HepG2 (cell line): ENCODE results near the gene ABCA4. TPM values are rescaled to one million over a fixed set of nuclear protein-coding genes. Genes with fewer than 3 reads are reported as not detected.

Experiments used
- ATAC-seq: fragments of 200-7000 bp; cut with Tn5 transposase; 3 replicates; pipeline ENCODE4 v1.9.1; 2020; ENCODE audit warnings: mild to moderate bottlenecking, moderate library complexity
- BruUV-seq: library from RNA; stranded (reverse); fragments of 400-500 nt; replicated peaks from 2 replicates; lab custom pipeline; 2021; lab: Mats Ljungman, UMichigan
- CTCF ChIA-PET: fragments of 300-600 bp; formaldehyde crosslinking; extraction: SDS; loops from one replicate; lab custom pipeline; 2021; ENCODE audit warnings: low total read pairs, inconsistent platforms, low intra/inter-chr PET ratio; lab: Yijun Ruan, JAX
- POLR2A ChIA-PET: fragments of 350-600 bp; sonication (Branson Sonifier 250); formaldehyde crosslinking; loops from one replicate; lab custom pipeline; 2020; ENCODE audit warnings: antibody characterized with exemption, inconsistent platforms; lab: Yijun Ruan, JAX
- DNase-seq: peaks from one replicate; pipeline ENCODE4 v3.0.0-alpha.2; 2015; ENCODE audit warnings: low spot score
- FAIRE-seq: peaks from 3 replicates; lab custom pipeline; 2011; peaks lifted over from hg19 to GRCh38; lab: Jason Lieb, UNC
- H2AFZ ChIP-seq: one replicate; pipeline ENCODE4 v1.6.1; 2011; ENCODE audit warnings: low read length, inconsistent platforms
- H3K27ac ChIP-seq: fragments of 300-600 bp; 3 replicates; pipeline ENCODE4 v1.8.0; 2011; ENCODE audit warnings: mixed run types, mild to moderate bottlenecking, mixed read lengths, low read length, inconsistent platforms; ENCODE audit not compliant: insufficient read depth; ENCODE audit errors: extremely low read length
- H3K27me3 ChIP-seq, 2 experiments: fragments of 200-600 bp in 1 of 2; 2 replicates in 1 of 2; 3 replicates in 1 of 2; pipeline versions ENCODE4 v1.6.0 to v1.8.0; 2011; ENCODE audit warnings: low read length in 2 of 2, mild to moderate bottlenecking in 2 of 2, moderate library complexity in 2 of 2, inconsistent platforms in 1 of 2; ENCODE audit not compliant: insufficient read depth in 2 of 2, control insufficient read depth in 1 of 2
- H3K36me3 ChIP-seq, 2 experiments: fragments of 200-600 bp in 1 of 2; replicated peaks in 1 of 2; 2 replicates in 1 of 2; 3 replicates in 1 of 2; pipeline versions ENCODE4 v1.5.1 to v1.8.0; 2011; ENCODE audit warnings: low read length in 2 of 2, inconsistent platforms in 1 of 2; ENCODE audit not compliant: insufficient read depth in 2 of 2, control insufficient read depth in 1 of 2
- H3K4me1 ChIP-seq: 2 replicates; pipeline ENCODE4 v1.5.1; 2012; ENCODE audit warnings: low read length, inconsistent platforms; ENCODE audit not compliant: insufficient read depth
- H3K4me2 ChIP-seq: 2 replicates; pipeline ENCODE4 v1.6.0; 2011; ENCODE audit warnings: low read depth, low read length, inconsistent platforms
- H3K4me3 ChIP-seq, 3 experiments: fragments of 200-600 bp in 1 of 3; sonication (generic), shearing (Covaris generic) in 1 of 3; replicated peaks in 1 of 3; 2 replicates each; pipeline ENCODE4 v1.5.1; 2011 to 2016; ENCODE audit warnings: low read length in 3 of 3, inconsistent platforms in 2 of 3, low read depth in 2 of 3, mild to moderate bottlenecking in 2 of 3, control low read depth in 1 of 3, mixed read lengths in 1 of 3; ENCODE audit not compliant: insufficient read depth in 1 of 3
- H3K79me2 ChIP-seq: one replicate; pipeline ENCODE4 v1.6.1; 2011; ENCODE audit warnings: low read length, inconsistent platforms; ENCODE audit not compliant: insufficient read depth
- H3K9ac ChIP-seq: 2 replicates; pipeline ENCODE4 v1.6.0; 2011; ENCODE audit warnings: mild to moderate bottlenecking, low read depth, low read length, inconsistent platforms; ENCODE audit not compliant: insufficient read depth
- H3K9me3 ChIP-seq: 2 replicates; pipeline ENCODE4 v1.5.1; 2012; ENCODE audit warnings: mild to moderate bottlenecking, low read length
- H4K20me1 ChIP-seq: 2 replicates; pipeline ENCODE4 v1.6.0; 2011; ENCODE audit warnings: inconsistent platforms, mild to moderate bottlenecking, low read length, moderate library complexity; ENCODE audit not compliant: insufficient read depth
- DMAP1 ChIP-seq: IDR thresholded peaks from 2 replicates; pipeline ENCODE4 v1.6.1; 2016
- FOXP4 ChIP-seq: sonication (generic); formaldehyde crosslinking; IDR thresholded peaks from 2 replicates; pipeline ENCODE4 v1.4.0; 2020; ENCODE audit warnings: missing genetic modification reagents
- GRHL1 ChIP-seq: sonication (generic); formaldehyde crosslinking; conservative IDR thresholded peaks from 2 replicates; pipeline ENCODE4 v1.8.0; 2022; ENCODE audit warnings: missing genetic modification reagents
- HNRNPH1 ChIP-seq: fragments of 200-400 bp; formaldehyde crosslinking; optimal IDR thresholded peaks from 2 replicates; pipeline ENCODE3; 2017; ENCODE audit warnings: mild to moderate bottlenecking, low read depth, low read length
- KLF16 ChIP-seq, 2 experiments: sonication (generic) in 1 of 2; formaldehyde crosslinking in 1 of 2; IDR thresholded peaks; 2 replicates each; pipeline versions ENCODE4 v1.6.1 to v1.8.0; 2016 to 2023; ENCODE audit warnings: missing genetic modification reagents in 2 of 2, missing compliant biosample characterization in 1 of 2
- PHF21A ChIP-seq: sonication (generic); formaldehyde crosslinking; IDR thresholded peaks from 2 replicates; pipeline ENCODE4 v1.5.0; 2020; ENCODE audit warnings: mild to moderate bottlenecking, missing genetic modification reagents
- SMARCC2 ChIP-seq: fragments of 450-650 bp; IDR thresholded peaks from 2 replicates; pipeline ENCODE4 v1.6.1; 2017; ENCODE audit warnings: antibody characterized with exemption, mild to moderate bottlenecking
- SMYD3 ChIP-seq: sonication (generic); formaldehyde crosslinking; IDR thresholded peaks from 2 replicates; pipeline ENCODE4 v1.8.1; 2023; ENCODE audit warnings: mild to moderate bottlenecking, missing genetic modification reagents
- STAT6 ChIP-seq: sonication (generic); formaldehyde crosslinking; IDR thresholded peaks from 2 replicates; pipeline ENCODE4 v1.4.0; 2020; ENCODE audit warnings: missing genetic modification reagents, mild to moderate bottlenecking, borderline replicate concordance
- TBX2 ChIP-seq: sonication (generic); formaldehyde crosslinking; IDR thresholded peaks from 2 replicates; pipeline ENCODE4 v1.5.0; 2020; ENCODE audit warnings: missing genetic modification reagents, mild to moderate bottlenecking, borderline replicate concordance
- TCF7 ChIP-seq: sonication (generic); IDR thresholded peaks from 2 replicates; pipeline ENCODE4 v1.6.1; 2016; ENCODE audit warnings: antibody characterized with exemption, low read depth
- TMF1 ChIP-seq: sonication (generic); formaldehyde crosslinking; IDR thresholded peaks from 2 replicates; pipeline ENCODE4 v1.8.1; 2022; ENCODE audit warnings: low read depth, missing genetic modification reagents
- ZNF225 ChIP-seq: sonication (generic); formaldehyde crosslinking; IDR thresholded peaks from 2 replicates; pipeline ENCODE4 v1.4.0; 2020; ENCODE audit warnings: mild to moderate bottlenecking, missing genetic modification reagents
- ZNF30 ChIP-seq: sonication (generic); formaldehyde crosslinking; IDR thresholded peaks from 2 replicates; pipeline ENCODE4 v1.5.0; 2020; ENCODE audit warnings: mild to moderate bottlenecking, missing genetic modification reagents
- ZNF510 ChIP-seq: sonication (generic); formaldehyde crosslinking; IDR thresholded peaks from 2 replicates; pipeline ENCODE4 v1.4.0; 2020; ENCODE audit warnings: low read depth, mild to moderate bottlenecking, missing genetic modification reagents
- ZNF570 ChIP-seq: sonication (generic); formaldehyde crosslinking; IDR thresholded peaks from 2 replicates; pipeline ENCODE4 v1.4.0; 2020; ENCODE audit warnings: mild to moderate bottlenecking, missing genetic modification reagents, borderline replicate concordance
- ZNF737 ChIP-seq: sonication (generic); formaldehyde crosslinking; IDR thresholded peaks from 2 replicates; pipeline ENCODE4 v1.5.0; 2020; ENCODE audit warnings: missing genetic modification reagents, mild to moderate bottlenecking, borderline replicate concordance
- ZSCAN21 ChIP-seq: sonication (generic); formaldehyde crosslinking; IDR thresholded peaks from 2 replicates; pipeline ENCODE4 v1.8.0; 2022; ENCODE audit warnings: mild to moderate bottlenecking, missing genetic modification reagents, moderate library complexity, borderline replicate concordance
- WGBS: methylation state at CpG from one replicate; pipeline ENCODE4 v1.1.6; 2017; ENCODE audit warnings: low lambda C conversion rate; 5-methylcytosine and 5-hydroxymethylcytosine counted together
- in situ Hi-C: cut with HindIII; loops from 2 replicates; pipeline ENCODE4 v1.10.0; 2017; ENCODE audit warnings: low pct_unique_long_range_greater_than_20kb; ENCODE audit not compliant: extremely low pct_ligation_motif_present
- intact Hi-C: fragments of 100-400 bp; cut with micrococcal nuclease; formaldehyde crosslinking; loops from one replicate; pipeline ENCODE4 v1.10.0; 2022; ENCODE audit not compliant: unreplicated experiment
- polyA plus RNA-seq, 8 experiments: library from polyadenylated mRNA; depleted of rRNA in 3 of 8; stranded (reverse) in 7 of 8; unstranded in 1 of 8; fragments of >200 nt; fragmentation: Illumina TruSeq in 4 of 8; extraction: Trizol in 4 of 8; gene quantifications; 2 replicates each; pipeline versions ENCODE4 v1.2.1 to v1.2.3, GENCODE V29; 2011 to 2016; ENCODE audit warnings: low read depth in 4 of 8, missing spikeins in 1 of 8, mixed read lengths in 1 of 8; ENCODE audit not compliant: insufficient read depth in 1 of 8
- total RNA-seq, 5 experiments: library from RNA; depleted of rRNA; stranded (reverse); fragments of >200 nt; fragmentation: Illumina TruSeq; extraction: Trizol; gene quantifications; 2 replicates each; pipeline ENCODE4 v1.2.3, GENCODE V29; 2016; ENCODE audit warnings: low read depth in 1 of 5

Gene ABCA4
- total and polyA plus RNA-seq, 2 of the 13 experiments (the other 11 are each of a cell fraction or from before 2014, with no cell fraction given): 0.24 to 0.67 TPM

GRCh38 chr1:94121411-94121821 is 468 bp upstream of the ABCA4 start:
- ChIA-PET POLR2A (interaction anchor here (0.7 to 1.6 kb wide), 3 partner anchors 25 to 59 kb away, joined by 3 to 6 read pairs (median 4); no protein-coding TSS in a partner anchor), CTCF (no interaction called here)
- no peaks in the 10 kb centered on the region for H3K9me3 ChIP-seq
- intact Hi-C loops (no loop called here), in situ Hi-C loops (no loop called here)
- peak overlapping the region; percentile 79 for H3K4me2 ChIP-seq
- H3K27ac ChIP-seq: peak overlapping the region; percentile 13
- H3K4me3 ChIP-seq: peak overlapping the region; percentile 39 to 58 (median 41)
- H3K79me2 ChIP-seq: no peaks in the 10 kb centered on the region
- H3K36me3 ChIP-seq: no peaks in the 10 kb centered on the region
- DNase-seq: peak; percentile 70
- no peak for FAIRE-seq
- peak overlapping the region; percentile 50 for H3K9ac ChIP-seq
- H3K27me3 ChIP-seq: no peaks in the 10 kb centered on the region
- 9% methylated on average over 8 of the region's 8 CpGs for WGBS
- H2AFZ ChIP-seq: peak overlapping the region; percentile 87
- H3K4me1 ChIP-seq: peaks cover 88% of the 10 kb centered on the region
- no TSS peak for BruUV-seq
- peak; percentile 10 for ATAC-seq
- H4K20me1 ChIP-seq: no peaks in the 10 kb centered on the region
- TF ChIP-seq KLF16 (CRISPR knock-in tag; IDR thresholded peaks at IDR 0.05): 0 out of 4 replicates have a peak, but pooled peaks of 1 of the 2 experiments have one; percentile 52
- TF ChIP-seq SMYD3 (CRISPR knock-in tag): no peak
- no peak for TF ChIP-seq ZNF570 (CRISPR knock-in tag)
- TF ChIP-seq ZSCAN21: 0 out of 2 replicates have a peak, but pooled peaks have one; percentile 25
- 0 out of 2 replicates have a peak, but pooled peaks have one; percentile 26 for TF ChIP-seq PHF21A (CRISPR knock-in tag)
- no peak for TF ChIP-seq DMAP1 (CRISPR knock-in tag)
- TF ChIP-seq ZNF30 (CRISPR knock-in tag): no peak
- 0 out of 2 replicates have a peak, but pooled peaks have one; percentile 18 for TF ChIP-seq FOXP4 (CRISPR knock-in tag)
- TF ChIP-seq TMF1: 0 out of 2 replicates have a peak, but pooled peaks have one; percentile 47
- TF ChIP-seq ZNF225 (CRISPR knock-in tag): no peak
- TF ChIP-seq HNRNPH1: no peak
- TF ChIP-seq SMARCC2: no peak
- TF ChIP-seq ZNF510 (CRISPR knock-in tag): no peak
- peak; percentile 45; the same call in 1 of the 2 replicates for TF ChIP-seq TBX2 (CRISPR knock-in tag)
- 0 out of 2 replicates have a peak, but pooled peaks have one; percentile 45 for TF ChIP-seq STAT6 (CRISPR knock-in tag)
- peak; percentile 68; the same call in 1 of the 2 replicates for TF ChIP-seq TCF7
- TF ChIP-seq ZNF737: no peak
- TF ChIP-seq GRHL1 (CRISPR knock-in tag): no peak
